ENCODE measurements around the gene ASAP2.

ASAP2 gene

DNA sequence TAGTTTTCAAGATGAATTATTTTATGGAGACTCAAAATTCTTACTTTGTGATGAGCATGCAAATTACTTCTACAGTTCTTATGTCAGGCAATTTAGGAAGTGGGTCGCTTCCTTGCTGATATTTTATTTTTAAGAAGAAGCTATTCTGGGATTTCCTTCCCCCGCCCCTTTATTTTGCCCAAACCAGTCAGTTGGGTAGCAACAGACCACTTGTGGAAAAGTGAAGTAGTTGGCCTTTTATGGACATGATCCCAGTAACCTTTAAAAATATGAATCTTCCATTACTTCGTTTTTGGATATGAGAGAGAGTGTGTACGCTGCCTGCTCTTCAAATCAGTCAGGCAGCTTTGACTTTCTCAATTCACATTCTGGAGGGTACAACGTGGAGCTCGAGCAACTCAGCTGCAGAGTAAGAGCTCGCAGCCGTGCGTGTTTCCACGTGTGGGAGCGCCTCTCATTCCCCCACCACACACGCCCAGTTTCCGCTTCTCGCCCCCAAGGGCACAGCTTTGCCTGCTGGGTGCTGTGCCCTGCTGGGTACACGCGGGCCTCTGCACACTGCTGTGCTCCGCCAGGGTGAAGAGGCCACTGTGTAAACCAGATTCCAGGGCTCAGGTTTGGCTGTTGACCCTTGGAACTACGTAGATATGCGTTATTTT lies 124.1 kb downstream of the ASAP2 start:
- DNase-seq, result no peak

DNA sequence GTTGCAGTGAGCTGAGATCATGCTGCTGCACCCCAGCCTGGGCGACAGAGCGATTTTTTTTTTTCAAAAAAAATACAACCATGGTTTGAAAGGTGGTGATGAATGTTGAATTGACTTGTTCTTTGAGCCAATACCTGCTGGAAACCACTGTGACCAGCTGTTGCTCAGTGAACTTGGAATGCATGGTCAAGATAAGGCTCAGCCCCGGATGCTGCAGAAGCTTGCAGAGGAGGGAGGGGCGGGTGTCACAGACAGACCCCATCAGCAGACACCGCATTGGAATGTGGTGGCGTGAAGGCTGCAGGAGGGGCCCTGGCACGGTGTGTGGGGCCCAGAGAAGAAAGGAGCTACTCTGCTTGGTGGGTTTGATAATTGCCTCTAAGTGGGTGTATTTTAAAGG lies 125.1 kb downstream of the ASAP2 start:
- DNase-seq, result no peak

DNA sequence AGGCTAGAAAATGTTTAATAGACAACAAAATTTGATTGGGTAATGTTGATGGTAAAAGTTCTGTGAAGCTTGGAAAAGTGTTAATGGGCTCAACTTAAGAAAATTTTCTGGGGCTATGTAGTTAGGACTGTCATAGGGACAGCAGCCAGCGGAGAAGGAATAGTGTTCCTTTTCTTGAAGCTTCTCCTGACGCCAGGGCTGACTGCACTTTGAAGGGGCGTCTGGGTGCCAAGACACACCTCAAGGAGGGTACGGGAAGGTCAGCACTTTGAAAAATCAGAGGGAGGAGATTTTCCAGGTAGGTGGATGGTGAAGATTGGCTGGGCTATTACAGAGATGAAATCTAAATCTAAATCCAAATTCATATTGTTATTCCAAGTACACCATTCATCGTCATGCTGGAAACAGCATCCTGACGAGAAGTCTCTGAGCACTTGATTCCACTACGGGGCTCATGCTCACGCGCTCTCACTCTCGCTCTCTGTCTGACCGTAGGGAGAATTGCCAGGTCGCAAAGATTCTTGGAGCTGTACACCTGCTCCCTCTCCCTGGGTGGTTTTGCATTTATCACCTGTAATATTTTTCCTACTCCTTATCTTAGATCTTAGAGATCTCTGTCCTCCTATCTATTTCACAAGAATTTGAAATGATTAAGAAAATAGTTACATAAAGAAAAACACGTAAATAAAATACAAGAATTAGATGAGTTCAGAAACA lies 125.7 kb downstream of the ASAP2 start:
- no peak for DNase-seq

DNA sequence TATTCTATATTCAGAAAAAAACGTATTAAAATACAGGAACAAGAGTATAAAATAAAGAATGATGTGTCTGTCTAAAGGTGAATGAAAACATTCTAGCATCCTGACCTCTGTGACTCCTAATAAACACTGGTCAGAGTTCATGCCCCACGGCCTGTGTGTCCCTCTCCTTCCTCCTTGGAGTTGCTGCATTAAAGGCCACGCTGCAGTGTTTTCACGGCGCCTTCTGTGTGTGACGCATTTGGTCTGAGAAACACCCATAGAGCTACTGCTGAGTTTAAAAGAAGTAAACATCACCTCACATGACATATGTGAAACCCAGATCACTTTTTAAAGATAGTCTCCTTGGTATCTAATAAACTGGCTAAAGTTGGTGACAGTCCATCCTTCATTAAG lies 126.2 kb downstream of the ASAP2 start:
- DNase-seq, result no peak

DNA sequence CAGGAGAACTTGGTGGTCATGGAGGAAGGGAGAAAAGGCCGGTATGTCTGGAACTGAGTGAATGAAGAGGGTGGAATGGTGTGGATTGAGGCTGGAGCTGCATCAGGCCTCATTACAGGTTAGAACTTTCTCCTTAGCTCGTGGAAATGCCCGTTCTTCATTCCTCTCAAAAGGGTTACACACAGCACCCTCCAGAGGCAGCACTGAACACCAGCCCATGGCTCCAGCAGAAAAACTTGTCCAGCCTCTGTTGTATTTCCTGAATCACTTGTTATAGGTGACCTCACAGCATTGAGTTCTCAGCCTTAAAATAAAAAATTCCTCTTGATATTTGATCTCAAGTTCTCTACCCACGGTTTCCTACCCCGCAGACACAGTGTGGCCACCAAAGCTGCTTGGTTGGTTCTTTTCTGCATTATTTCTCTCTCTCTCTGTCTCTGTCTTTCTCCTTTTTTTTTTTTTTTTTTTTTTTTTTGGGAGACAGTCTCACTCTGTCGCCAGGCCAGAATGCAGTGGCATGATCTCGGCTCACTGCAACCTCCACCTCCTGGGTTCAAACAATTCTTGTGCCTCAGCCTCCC lies 127.1 kb downstream of the ASAP2 start:
- DNase-seq, result peak; percentile 12

DNA sequence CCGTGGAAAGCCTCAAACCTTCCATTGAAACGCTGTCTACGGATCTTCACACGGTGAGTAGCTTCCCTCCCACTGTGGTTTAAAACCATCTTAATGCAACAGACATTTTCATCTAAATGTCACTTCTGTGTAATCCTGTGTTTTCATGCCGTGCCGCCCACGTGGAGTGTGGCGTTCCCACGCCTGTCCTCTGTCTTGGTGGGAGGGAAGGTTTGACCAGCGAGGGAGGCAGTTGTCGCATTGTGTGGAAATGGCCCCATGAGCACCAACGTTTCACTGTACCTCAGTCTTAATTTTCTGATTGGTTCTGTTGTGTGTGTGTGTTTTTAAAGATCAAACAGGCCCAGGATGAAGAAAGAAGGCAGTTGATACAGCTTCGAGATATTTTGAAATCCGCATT lies 128.1 kb downstream of the ASAP2 start:
- no peak for DNase-seq

DNA sequence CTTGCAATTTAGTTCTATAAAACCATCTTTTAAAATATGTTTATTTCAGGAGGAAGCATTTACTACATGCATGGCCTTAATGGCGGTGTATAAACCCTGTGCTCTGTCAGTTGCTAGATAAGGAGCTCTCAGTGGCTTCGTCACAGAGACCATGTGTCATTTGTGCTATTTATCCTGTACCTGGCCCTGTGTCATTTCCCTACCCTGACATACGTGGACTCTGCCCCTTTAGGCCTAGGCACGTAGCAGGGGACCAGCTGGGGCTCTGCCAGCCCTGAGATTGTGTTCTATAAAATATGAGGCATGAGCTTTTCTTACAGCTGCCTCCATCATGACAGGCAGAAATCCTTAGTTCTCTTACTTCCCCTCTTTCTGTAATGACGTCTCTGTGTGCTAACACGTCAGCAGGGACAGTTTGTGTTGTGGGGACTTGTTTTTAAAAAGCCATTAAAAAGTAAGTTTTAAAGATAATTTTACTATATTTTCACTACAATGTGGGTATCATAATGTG lies 128.8 kb downstream of the ASAP2 start:
- no peak for DNase-seq

DNA sequence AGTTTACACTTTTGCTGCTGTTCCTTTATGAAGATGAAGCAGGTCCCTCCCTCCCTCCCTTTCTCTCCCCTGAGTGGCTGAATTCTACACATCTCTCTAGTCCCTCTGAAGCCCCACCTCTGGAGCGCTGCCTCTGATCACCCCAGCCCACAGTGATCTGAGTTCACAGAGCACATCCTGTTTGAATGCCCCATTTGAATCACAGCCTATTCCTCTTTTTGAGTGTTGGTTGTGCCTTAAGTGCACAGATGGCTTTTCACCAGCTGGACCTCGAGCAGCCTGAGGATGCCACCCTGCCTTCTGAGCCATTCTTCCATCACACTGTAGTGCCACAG lies 129.6 kb downstream of the ASAP2 start:
- DNase-seq, result peak; percentile 26

DNA sequence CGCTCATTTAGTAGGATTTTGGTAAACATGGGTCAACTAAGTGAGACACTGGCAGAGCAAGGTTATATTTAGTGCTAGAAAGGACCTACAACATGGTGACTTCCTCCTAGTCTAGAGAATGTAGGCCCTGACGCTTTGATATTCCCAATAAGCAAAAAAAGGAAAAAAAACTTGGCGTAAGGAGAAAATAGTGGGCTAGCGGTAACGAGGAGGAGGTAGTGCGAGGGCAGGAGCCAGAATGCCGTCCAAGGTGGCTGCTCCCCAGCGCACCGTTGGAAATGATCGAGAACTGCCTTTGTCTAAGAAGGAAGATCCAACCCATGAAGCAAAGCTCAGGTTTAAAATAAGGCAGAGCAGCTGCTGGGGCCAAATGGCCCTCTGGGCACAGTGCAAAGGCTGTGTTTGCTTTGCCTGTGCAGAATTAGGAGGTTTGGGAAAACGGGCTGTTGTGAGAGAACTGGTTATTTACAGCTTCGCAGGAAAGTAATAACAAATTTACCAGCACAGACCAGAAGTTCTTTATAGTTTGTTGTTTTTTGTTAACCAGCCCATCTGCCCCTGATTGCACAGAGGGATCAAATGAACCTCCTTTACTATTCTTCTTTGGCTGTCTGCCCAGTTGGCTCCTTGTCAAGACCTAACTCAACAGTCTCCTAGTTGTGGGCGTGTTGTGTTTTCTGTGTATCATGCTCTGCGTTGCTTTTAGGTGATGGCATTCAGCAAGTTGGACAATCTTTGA lies 130.1 kb downstream of the ASAP2 start:
- DNase-seq, result no peak

DNA sequence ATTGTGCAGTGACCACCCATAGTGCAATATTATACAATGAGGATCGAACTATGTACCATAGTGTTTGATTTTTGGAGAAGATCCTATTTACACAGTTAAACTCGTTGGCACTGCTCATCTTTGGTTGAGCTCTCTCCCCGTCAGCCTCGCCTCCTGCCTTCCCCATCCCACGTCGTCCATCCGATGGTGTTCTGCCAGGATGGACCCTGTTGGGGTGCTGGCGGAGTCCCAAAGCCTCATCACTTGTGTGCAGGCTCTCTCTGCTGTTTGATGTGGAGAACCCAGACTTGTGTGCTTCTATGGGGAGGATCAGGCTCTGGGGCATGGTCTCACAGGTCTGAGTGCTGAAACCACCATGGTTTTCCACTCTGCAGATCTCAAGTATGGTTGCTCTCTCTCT lies 131.3 kb downstream of the ASAP2 start:
- DNase-seq, result no peak

DNA sequence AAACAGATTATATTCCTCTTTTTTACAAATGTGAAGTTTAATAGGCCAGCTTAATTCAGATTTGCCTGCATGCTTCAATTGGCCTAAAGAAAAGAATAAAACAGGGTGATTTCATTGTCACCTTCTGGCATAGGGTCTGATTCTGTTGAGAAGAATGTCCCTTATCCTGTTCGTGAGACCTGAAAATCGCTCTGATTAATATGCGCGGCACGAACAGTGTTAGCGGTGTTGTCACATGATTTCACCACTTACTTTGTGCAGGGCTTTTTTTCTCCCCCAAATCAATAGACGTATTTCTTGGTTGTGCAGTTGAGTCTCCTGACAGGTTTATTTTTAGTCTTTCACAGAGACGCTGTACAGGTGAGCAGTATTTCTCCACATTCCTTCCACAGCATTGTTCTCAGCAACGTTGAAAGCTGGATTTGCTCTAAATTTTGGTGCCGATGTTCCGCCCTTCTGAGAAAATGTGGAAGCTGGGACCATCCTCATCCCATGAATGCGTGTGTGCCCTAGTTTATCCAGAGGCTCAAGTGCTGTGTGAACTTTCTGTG lies 134.8 kb downstream of the ASAP2 start:
- no peak for DNase-seq

DNA sequence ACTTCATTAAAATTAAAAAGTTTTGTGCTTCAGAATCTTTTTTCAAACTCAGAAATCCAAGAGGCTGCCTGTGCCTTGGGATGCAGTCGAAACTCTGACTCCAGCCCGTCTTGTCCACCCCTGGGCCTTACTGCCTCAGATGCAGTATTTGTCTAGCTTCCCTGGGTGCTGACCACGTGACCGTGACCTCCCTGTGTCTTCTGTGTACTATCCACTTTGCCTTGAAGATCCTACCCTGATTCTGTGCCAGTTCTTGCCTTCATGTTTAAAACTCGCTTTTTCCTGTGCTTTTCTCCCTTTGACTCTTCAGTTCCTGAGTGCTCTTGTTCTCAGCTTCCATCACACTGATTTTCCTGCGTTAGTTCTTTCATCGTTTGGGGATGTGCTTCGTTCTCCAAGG lies 136.0 kb downstream of the ASAP2 start:
- no peak for DNase-seq

DNA sequence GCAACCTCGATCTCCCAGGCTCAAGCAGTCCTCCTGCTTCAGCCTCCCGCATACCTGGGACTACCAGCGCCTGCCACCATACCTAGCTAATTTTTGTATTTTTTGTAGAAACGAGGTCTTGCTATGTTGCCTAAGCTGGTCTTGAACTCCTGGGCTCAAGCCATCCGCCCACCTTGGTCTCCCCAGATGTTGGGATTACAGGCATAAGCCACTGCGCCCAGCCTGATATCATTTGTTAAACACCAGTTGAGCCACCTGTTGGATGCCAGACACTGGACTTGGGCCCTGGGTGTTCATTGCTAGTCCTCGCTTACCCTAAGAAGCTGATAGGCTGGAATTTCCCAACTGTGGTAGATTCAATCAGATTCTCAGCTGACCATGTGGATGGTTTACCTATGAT lies 136.9 kb downstream of the ASAP2 start:
- no peak for DNase-seq

DNA sequence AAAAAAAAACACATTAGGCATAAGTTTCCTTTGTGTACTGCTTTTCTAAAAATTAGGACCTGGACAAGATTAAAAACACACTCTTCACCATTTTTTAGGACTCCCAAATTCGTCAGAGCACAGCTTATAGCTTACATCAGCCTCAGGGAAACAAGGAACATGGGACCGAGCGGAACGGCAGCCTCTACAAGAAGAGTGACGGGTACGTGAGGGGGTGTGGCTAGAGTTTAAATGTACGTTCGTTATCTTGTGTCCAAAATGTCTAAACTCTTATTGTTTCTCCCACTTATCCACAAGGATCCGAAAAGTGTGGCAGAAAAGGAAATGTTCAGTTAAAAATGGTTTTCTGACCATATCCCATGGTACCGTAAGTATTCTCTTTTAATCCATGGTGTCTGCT lies 137.8 kb downstream of the ASAP2 start:
- no peak for DNase-seq

DNA sequence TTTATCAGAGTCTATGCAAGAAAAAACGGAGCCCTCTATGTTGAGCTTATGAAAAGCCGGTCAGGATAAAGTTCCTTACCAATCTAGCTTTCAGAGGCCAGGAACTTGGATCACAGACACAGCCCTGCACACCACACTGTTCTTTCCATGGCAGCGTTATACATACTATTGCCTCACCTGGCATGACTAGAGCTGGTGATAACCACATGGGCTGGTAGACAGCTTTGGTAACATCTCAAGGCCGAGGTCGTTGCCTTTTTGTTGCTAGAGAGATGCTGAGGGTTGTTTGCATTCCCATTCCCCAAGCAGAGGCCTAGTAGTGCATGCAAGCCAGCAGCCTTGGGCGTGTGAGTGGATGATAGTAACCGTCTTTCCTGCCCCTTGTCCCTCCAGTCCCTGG lies 138.7 kb downstream of the ASAP2 start:
- no peak for DNase-seq

DNA sequence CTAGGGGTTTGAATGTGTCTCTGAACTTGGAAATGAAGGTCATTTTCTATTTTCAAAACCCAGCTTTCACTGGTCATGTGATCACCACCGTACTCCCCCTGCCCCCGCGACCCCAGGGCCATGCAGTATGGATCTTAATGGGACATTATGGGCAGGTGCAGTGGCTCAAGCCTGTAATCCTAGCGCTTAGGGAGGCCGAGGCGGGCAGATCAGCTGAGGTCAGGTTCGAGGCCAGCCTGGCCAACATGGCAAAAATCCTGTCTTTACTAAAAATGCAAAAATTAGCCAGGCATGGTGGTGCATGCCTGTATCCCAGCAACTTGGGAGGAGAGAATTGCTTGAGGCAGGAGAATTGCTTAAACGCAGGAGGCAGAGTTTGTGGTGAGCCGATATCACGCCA lies 139.4 kb downstream of the ASAP2 start:
- DNase-seq, result no peak

DNA sequence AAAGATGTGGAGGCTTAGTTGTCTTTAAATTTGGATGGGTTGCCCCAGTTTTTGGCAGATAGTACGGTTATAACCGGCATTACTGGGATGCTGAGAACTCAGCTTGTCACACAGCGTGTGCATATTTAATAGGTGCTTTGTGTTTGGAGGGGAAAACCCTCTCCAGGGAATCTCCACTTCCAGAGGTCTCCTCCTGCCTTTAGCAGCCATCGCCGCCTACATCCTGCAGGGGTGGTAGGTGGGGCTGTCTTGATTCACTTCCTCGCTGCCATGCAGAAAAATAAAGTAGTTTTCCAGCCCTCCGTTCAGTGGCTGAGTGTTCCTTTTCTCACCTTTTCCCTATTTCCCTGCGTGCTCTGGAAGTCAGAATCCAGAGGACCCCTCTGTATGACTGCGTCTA lies 140.3 kb downstream of the ASAP2 start:
- DNase-seq, result no peak

DNA sequence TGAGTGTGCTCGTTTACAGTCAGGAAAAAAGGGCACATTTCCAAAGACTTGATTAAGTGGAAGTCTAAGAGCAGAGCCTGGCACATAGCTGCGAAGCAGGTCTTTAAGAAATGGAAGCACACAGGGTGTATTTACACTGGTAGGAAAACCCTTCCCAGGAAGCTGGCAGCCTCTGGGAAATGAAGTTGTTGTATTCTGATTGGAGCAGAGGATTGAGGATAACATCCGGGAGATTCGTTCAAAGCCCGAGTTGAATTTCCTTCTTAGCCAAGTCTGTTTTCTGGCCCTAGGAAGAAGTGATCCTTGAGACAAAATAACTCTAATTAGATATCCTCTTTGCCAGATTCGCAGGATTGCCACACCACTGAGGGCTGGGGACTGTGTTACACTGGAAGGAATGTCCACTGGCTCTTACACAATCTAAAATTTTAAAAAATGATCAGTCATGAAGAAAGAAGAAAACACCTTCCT lies 140.8 kb downstream of the ASAP2 start:
- no peak for DNase-seq

DNA sequence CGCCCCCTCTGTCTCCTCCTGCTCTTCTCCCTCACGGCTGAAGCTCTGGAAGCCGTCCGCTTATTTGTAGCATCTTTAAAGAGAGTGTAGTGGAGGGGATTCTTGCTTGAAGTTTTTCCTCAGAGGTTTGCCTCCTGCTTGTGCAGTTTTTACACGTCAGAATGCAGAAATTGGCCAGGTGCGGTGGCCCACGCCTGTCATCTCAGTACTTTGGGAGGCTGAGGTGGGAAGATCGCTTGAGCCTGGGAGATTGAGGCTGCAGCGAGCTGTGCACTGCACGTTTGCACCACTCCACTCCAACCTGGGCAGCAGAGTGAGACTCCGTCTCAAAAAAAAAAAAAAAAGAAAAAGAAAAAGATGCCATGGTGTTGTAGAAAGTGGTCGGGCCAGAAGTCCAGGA lies 147.7 kb downstream of the ASAP2 start:
- DNase-seq, result no peak

DNA sequence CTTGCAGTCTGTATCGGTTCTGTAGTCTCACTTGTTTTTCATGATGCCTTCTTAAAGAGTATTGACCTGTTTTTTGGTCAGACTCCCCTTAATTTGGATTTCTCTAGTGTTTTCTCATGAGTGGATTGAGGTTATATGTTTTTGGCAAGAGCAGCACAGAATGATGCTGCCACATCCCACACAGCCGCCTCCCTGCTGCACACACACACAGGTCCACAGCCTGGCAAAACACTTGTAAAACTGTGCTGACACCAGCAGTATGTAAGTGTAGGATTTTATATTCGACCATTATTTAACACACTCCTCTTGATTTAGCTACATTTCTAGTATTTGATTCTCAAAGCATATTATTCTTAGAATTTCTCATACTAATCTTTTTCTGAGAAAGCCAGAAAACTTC lies 148.7 kb downstream of the ASAP2 start:
- DNase-seq, result no peak

DNA sequence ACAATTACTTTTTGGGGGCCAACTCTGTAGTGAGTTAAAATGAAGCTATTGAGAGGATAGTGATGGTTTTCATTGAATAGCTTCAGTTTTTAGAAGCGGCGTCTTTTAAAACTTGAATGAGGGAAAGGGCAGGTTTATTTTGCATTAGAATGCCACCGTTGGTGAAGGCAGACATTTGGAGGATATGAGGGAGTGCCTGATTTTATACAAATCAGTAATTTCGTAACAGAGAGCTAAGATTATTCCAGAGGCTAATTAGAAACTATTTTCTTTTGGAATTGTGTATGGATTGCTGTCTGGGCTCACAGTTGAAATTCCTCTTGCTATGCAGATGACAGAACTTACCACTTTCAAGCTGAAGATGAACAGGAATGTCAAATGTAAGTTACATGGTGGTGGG lies 149.1 kb downstream of the ASAP2 start:
- no peak for DNase-seq

DNA sequence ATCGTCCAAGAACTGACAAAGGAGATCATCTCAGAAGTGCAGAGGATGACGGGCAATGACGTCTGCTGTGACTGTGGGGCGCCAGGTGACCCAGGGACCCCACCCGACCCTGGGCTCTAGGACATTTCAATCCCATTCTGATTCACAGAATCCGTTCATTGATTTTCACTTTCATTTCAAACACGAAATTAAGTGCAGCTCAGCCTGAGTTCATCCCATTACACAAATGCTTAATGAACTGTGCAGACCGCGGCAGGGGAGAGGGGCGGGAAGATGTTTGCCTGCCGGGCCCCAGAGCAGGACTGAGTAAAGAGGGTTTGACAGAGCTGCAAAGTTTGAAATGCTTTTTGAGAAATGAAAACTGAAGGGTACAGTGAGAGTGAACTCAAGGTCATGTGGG lies 149.6 kb downstream of the ASAP2 start:
- DNase-seq, result no peak

DNA sequence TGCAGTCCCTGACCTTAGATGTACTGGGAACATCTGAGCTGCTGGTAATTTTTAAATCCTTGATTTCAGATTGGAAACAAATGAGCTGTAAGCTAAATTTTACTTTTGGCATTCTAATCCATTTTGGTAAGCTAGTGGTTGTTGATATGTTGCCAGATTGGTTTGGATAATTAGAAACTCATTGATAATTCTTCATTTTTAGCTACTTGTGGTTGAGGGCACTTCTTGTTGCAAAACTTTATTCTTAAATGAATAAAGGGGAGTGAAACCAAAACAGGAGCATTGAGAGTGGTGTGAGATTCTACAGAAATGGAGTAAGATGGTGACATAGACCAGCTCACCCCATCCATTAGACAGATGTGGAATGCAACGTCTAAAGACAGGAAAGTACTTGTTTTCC lies 152.2 kb downstream of the ASAP2 start:
- no peak for DNase-seq
